ENCODE measurements around the gene TLX1.
"Not testable (repeated sequence)": the region's sequence is repeated elsewhere in the genome, so short reads cannot be mapped to it uniquely, and the experiment has no call there.

The TLX1 gene

DNA sequence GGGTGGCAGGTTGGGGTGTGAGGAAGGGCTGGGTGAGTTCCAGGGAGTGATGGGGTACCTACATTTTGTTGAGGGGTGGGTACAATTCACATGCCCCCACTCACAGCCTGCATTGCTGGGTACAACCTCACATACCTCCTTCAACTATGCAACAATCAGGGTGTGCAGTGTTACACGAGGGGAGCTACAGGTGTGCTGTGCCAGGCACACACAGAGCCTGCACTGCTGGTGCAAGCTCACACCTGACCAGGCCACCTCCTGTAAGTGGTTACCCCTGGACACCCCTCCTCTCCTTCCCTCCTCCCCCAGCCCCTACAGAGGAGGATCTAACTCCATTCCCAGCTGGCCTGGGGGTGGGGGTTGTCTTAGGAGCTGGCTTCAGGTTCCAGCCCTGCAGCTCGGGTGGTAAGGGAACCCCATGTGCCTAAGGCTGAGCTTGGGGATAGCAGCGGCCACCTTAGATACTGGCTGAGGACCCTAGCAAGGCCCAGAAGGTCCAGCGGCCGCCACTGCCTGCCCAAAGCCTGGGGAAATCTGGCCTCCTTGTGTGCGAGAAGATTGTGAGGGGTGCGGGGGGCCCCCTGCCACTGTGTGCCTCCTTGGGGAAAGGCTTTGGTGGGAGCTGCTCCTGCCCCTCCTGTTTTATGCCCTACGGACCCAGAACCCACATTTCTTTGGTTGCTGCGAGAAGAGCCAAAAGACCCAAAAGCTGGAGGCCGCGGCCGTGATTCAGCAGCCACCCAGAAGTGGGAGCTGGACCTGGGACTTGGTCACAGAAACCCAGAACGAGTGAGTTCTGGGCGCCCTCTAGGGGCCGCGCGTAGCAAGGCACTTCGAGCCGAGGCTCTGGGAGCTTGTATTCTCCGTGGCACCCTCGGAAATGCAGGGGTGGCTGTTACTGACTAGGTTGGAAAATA lies 10.8 kb downstream of the TLX1 start:
- H3K27me3 Mint-ChIP-seq: peaks cover 92 to 99% of the 10 kb centered on the region in 2 donors
- H3K36me3 Mint-ChIP-seq (ENCODE audit: insufficient read depth): peaks cover 10% of the 10 kb centered on the region
- ATAC-seq (replicated peaks) (peak; percentile 90), DNase-seq (peak; percentile 68 to 80 (median 78))
- H3K9me3 Mint-ChIP-seq: no peaks in the 10 kb centered on the region
- H3K27ac Mint-ChIP-seq: no peak overlapping the region
- H3K4me1 Mint-ChIP-seq (ENCODE audit: low read depth in 2 of 2): peaks cover 10 to 20% of the 10 kb centered on the region in 2 donors
- H3K4me3 Mint-ChIP-seq: peak overlapping the region in 1 of 2 donors; percentile 22

DNA sequence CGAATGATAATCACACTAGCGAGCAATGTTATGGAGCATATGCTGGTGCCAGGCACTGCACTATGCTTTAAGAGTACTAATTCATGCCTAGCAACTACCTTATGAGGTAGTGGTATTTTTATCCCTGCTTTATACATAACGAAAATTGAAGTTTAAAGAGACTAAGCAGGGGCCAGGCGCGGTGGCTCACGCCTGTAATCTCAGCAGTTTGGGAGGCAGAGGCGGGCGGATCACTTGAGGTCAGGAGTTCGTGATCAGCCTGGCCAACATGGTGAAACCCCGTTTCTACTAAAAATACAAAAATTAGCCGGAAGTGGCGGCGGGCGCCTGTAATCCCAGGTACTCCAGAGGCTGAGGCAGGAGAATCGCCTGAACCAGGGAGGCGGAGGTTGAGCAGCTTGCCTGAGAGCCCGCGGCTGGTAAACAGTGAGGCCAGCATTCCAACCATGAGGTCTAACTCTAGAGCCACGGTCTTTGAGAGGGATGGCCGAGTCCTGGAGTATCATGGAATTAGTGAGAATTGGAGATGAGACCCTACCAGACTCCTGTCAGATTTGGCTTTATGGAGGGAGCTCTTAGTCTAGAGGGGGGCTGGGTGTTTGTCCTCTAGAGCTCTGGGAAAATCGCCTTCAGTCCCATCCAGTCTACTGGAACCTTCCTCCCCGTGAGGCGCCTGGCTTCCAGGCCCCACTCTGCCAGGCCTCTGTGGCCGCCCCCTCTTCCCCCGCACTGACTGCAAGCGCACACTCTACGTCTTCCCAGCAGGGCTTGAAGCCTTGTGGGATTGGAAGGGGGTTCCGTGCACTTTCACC lies 11.6 kb downstream of the TLX1 start:
- DNase-seq (no peak), ATAC-seq (replicated peaks) (peak; percentile 3)
- H3K9me3 Mint-ChIP-seq: no peaks in the 10 kb centered on the region
- peak overlapping the region in 1 of 2 donors; percentile 22 for H3K4me3 Mint-ChIP-seq
- peaks cover 92 to 99% of the 10 kb centered on the region in 2 donors for H3K27me3 Mint-ChIP-seq
- peaks cover 10 to 20% of the 10 kb centered on the region in 2 donors for H3K4me1 Mint-ChIP-seq (ENCODE audit: low read depth in 2 of 2)
- no peak overlapping the region for H3K27ac Mint-ChIP-seq
- peaks cover 2% of the 10 kb centered on the region for H3K36me3 Mint-ChIP-seq (ENCODE audit: insufficient read depth)

DNA sequence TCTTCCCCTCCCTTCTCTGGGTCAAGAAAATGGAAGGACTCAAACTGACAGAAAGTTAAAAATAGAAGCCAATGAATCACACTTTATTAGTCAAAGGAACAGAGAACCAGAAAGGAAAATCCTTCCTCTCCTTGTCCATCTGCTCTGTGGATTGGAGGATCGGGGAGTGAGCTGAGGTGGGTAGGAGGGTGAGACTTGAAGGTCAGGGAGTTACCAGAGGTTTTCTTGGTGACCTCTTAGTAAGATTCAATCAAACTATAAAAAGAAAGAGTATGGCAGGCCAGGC lies 12.2 kb downstream of the TLX1 start:
- Mint-ChIP-seq H3K36me3 (ENCODE audit: insufficient read depth) (peaks cover 2% of the 10 kb centered on the region), H3K4me1 (ENCODE audit: low read depth in 2 of 2) (peaks cover 8 to 17% of the 10 kb centered on the region in 2 donors), H3K4me3 (no peak overlapping the region), H3K27me3 (peaks cover 92 to 99% of the 10 kb centered on the region in 2 donors), H3K9me3 (no peaks in the 10 kb centered on the region), H3K27ac (no peak overlapping the region)
- DNase-seq (no peak), ATAC-seq (replicated peaks) (no peak)

DNA sequence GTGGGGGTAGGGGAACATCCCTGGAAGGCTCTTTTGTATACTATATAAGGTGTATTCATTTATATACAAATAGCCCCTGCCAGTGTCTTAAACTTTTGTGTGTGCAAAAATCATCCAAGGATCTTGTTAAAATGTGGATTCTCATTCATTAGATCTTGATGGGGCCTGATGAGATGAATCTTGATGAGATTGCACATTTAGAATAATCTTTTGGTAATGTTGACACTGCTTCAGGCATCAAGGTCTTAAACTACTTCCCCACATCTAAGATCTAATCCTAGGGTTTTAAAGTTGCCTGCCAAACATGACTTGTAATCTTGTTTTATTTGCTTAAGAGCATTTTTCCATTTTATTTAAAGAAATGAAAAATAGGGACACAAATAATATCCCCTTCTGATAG lies 13.0 kb downstream of the TLX1 start:
- H3K27me3 Mint-ChIP-seq: peaks cover 90 to 99% of the 10 kb centered on the region in 2 donors
- no peak overlapping the region for H3K27ac Mint-ChIP-seq
- H3K36me3 Mint-ChIP-seq (ENCODE audit: insufficient read depth): peaks cover 2% of the 10 kb centered on the region
- DNase-seq (no peak), ATAC-seq (replicated peaks) (no peak)
- no peaks in the 10 kb centered on the region for H3K9me3 Mint-ChIP-seq
- peaks cover 6 to 12% of the 10 kb centered on the region in 2 donors for H3K4me1 Mint-ChIP-seq (ENCODE audit: low read depth in 2 of 2)
- no peak overlapping the region for H3K4me3 Mint-ChIP-seq

DNA sequence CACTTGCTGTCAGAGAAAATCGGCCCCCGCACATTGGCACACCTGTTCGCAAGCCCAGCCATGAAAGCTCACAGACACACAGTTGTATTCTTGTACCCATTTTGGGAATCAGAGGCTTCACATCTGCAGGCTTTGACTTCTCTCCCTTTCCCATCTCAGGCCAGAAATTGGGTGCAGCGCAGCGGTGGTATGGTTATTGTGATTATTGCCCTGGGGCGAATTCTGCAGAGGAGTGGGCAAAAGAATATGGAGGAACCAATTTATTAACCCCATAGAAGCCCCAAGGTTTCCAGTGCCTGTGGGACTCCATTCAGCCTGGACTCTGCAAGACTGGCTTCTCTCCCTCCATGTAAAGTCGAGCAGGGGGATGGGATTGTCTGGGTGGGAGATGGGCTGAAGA lies 14.0 kb downstream of the TLX1 start:
- Mint-ChIP-seq H3K27ac (no peak overlapping the region), H3K9me3 (no peaks in the 10 kb centered on the region), H3K4me3 (no peak overlapping the region), H3K4me1 (ENCODE audit: low read depth in 2 of 2) (peaks cover 6 to 8% of the 10 kb centered on the region in 2 donors), H3K27me3 (peaks cover 92 to 100% of the 10 kb centered on the region in 2 donors), H3K36me3 (ENCODE audit: insufficient read depth) (peaks cover 2% of the 10 kb centered on the region)
- ATAC-seq (replicated peaks): no peak
- no peak for DNase-seq

DNA sequence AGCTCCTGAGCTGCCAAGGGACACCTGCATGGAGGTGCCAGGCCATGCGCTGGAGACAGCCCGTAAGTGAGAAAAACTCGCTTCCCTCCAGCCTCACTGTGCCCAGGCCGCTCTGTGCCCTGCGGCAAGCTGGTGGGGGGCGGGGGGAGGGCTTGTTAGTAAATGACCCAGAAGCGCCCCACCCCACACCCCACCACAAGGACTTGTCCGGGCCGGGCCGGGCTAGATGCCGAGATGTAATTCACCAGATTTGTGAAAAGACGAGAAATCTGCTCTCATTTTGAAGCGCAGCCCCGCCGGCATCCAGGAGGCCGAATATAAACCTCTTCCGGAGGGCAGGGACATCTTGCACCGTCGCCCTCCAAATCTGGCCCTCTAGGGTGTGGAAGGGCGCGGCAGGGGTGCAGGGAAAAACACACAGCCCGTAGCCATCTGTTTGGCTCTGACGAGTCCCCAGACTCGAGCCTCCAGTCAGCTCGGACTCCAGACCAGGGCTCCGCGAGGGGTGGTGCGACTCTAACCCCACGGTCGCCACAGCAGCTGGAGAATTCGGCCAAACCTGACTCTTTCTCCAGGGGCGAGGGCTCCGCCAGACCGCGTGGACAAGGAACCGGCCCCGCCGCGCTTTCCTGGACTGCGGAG lies 14.8 kb downstream of the TLX1 start:
- peaks cover 94 to 100% of the 10 kb centered on the region in 2 donors for H3K27me3 Mint-ChIP-seq
- ATAC-seq (replicated peaks): no peak
- H3K4me3 Mint-ChIP-seq: no peak overlapping the region

DNA sequence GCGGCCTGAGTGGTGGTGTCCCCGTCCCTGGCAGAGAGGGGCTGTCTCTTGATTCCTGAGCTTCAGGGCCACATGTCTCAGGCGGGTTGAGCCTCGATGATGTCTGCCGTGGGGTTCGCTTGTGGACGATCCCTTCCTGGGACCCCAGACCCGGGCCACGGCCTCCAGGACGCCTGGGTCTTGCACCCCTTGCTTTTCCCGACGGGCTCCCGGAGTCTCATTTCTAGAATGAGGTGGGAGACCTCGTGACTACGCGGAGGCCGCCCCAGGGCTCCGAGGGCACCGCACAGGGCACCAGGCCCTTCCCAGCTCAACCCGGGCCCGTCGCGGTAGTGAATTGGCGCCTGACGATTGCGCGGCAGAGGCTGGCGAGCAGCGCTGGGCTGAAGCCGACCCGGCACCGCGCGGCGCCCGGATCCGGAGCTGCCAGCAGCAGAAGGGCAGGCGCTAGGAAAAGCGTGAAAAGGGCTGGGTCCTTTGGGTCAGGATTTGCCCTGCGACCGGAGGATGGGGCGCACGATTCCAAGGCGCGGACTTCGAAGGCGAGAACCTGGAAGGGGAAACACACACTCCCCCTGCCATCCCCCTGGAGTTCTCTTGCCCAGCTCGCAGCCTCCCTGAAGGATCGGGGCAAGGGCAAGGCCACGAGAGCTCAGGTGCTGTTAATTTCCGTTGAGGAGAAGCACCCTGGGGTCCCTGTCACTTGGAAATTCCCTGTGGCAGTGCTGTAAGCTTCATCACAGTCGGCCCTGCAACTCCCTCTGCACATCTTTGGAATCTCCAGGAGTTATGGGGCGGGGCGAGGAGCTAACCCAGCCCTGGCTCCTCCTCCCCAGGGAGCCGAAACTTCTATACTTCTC lies 15.5 kb downstream of the TLX1 start:
- ATAC-seq (replicated peaks) (peak; percentile 22), DNase-seq (no peak)
- Mint-ChIP-seq H3K9me3 (no peaks in the 10 kb centered on the region), H3K27ac (no peak overlapping the region), H3K4me3 (no peak overlapping the region), H3K27me3 (peaks cover 93 to 100% of the 10 kb centered on the region in 2 donors), H3K36me3 (ENCODE audit: insufficient read depth) (peaks cover 2% of the 10 kb centered on the region), H3K4me1 (ENCODE audit: low read depth in 2 of 2) (peaks cover 6% of the 10 kb centered on the region in 2 donors)

More for the DNA sequence above, 14.8 kb downstream of the TLX1 start:
- Mint-ChIP-seq H3K9me3 (no peaks in the 10 kb centered on the region), H3K27ac (no peak overlapping the region), H3K4me1 (ENCODE audit: low read depth in 2 of 2) (peaks cover 6% of the 10 kb centered on the region in 2 donors), H3K36me3 (ENCODE audit: insufficient read depth) (peaks cover 2% of the 10 kb centered on the region)
- DNase-seq: no peak

DNA sequence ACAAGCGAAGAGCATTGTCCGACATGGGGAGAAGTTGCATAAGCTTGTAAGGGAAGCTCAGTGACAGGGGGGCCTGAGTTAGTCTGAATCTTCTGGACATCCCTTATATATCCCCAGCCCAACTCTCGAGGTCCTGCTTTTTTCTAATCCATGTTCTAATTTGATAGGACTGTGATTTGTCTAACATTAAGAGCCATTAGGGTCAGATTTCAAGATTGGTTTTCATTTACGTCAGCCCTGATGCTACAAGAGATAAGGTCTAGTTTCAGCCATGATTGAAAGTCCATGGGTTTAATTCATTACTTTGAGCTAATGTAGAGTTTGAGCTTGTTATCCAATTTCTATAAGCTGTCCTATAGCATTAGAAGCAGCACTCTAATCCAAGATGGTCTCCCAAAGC lies 20.3 kb downstream of the TLX1 start:
- H3K4me3 Mint-ChIP-seq: no peak overlapping the region

DNA sequence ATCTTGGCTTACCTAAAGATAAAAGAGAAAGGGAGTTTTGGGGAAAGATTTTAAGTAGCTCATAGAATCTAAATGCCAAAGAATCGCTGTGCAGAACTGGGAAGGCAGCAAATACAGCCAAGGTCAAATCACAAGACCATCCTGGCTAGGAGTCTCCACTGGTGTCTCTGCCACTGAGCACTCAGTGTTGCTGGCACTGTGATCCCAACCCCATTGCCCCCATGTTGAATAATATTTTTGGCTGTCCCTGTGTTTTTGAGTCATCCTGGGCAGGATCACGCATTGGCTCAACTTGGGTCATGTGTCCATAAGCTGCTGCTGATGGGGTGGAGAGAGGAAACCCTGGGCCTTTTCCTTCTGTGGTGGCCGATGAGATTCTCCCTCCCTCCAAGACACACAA lies 21.2 kb downstream of the TLX1 start:
- Mint-ChIP-seq H3K27ac (no peak overlapping the region), H3K9me3 (no peaks in the 10 kb centered on the region), H3K4me1 (ENCODE audit: low read depth in 2 of 2) (no peaks in the 10 kb centered on the region), H3K36me3 (ENCODE audit: insufficient read depth) (no peaks in the 10 kb centered on the region), H3K27me3 (peaks cover 65 to 97% of the 10 kb centered on the region in 2 donors), H3K4me3 (no peak overlapping the region)
- DNase-seq (no peak), ATAC-seq (replicated peaks) (no peak)

More for the DNA sequence above, 20.3 kb downstream of the TLX1 start:
- no peak overlapping the region for H3K27ac Mint-ChIP-seq
- no peaks in the 10 kb centered on the region for H3K4me1 Mint-ChIP-seq (ENCODE audit: low read depth in 2 of 2)
- no peaks in the 10 kb centered on the region for H3K36me3 Mint-ChIP-seq (ENCODE audit: insufficient read depth)
- ATAC-seq (replicated peaks) (no peak), DNase-seq (no peak)
- H3K9me3 Mint-ChIP-seq: no peaks in the 10 kb centered on the region
- H3K27me3 Mint-ChIP-seq: peaks cover 70 to 97% of the 10 kb centered on the region in 2 donors

DNA sequence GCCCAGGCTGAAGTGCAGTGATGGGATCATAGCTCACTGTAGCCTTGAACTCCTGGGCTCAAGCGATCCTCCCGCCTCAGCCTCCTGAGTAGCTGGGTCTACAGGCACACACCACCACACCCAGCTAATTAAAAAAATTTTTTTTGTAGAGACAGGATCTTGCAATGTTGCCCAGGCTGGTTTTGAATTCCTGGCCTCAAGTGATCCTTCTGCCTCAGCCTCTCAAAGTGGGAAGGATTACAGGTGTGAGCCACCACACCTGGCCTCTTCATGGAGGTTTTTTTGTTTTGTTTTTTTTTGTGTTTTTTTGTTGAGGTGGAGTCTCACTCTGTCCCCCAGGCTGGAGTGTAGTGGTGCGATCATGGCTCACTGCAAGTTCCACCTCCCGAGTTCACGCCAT lies 23.4 kb downstream of the TLX1 start:
- DNase-seq; H3K4me1 Mint-ChIP-seq (ENCODE audit: low read depth in 2 of 2); H3K27ac Mint-ChIP-seq; H3K9me3 Mint-ChIP-seq; H3K4me3 Mint-ChIP-seq; H3K36me3 Mint-ChIP-seq (ENCODE audit: insufficient read depth); ATAC-seq (replicated peaks): not testable (repeated sequence)
- H3K27me3 Mint-ChIP-seq: peaks cover 67 to 97% of the 10 kb centered on the region in 2 donors

DNA sequence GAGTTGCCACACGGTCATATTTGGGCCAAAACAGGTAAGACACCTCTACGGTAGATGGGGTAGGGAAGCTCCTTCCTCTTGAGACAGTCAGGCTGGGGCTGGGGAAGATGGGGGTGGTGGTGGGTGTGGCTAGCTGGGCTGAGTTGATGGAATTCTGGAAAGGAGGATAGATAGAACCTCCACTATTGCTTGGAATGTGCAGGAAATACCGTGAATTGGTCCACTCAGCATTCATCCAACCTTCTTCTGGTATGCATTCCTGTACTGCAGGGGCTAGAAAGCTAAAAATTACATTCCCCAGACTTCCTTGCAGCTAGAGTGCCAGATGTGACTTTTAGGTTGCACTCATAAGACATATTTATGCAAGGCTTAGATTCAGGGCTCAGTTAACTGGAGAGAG lies 24.8 kb downstream of the TLX1 start:
- DNase-seq (no peak), ATAC-seq (replicated peaks) (no peak)
- H3K4me1 Mint-ChIP-seq (ENCODE audit: low read depth in 2 of 2): no peaks in the 10 kb centered on the region
- H3K9me3 Mint-ChIP-seq: no peaks in the 10 kb centered on the region
- H3K27me3 Mint-ChIP-seq: peaks cover 66 to 97% of the 10 kb centered on the region in 2 donors
- no peak overlapping the region for H3K4me3 Mint-ChIP-seq
- no peak overlapping the region for H3K27ac Mint-ChIP-seq
- peaks cover 4% of the 10 kb centered on the region for H3K36me3 Mint-ChIP-seq (ENCODE audit: insufficient read depth)

DNA sequence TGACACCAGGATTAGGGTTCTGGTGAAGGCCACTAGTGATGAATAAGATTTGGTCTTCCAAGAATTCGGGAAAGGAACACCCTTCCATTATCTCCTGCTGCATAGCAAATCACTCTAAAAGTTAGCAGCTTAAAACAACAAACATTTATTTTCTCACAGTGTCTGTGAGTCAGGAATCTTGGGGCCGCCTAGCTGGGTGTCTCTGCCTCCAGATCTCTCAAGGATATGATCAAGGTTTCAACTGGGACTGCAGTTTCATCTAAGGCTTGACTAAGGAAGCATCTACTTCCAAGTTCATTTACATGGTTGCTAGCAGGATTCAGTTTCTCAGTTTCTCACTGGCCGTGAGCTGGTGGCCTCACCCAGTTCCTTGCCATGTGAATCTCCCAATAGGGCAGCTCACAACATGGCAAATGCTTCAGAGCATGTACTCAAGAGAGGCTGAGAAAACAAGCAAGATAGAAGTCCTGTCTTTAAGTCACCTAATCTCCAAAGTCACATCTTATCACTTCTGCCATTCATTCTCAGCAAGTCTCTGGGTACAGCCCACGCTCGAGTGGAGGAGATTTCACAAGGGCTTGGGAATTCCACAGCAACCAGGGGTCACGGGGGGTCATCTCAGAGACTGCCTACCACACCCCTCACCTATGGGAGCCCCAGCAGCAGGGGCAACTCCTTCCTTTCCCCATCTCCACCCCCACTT lies 26.8 kb downstream of the TLX1 start:
- H3K27ac Mint-ChIP-seq: no peak overlapping the region
- peaks cover 65 to 97% of the 10 kb centered on the region in 2 donors for H3K27me3 Mint-ChIP-seq
- no peaks in the 10 kb centered on the region for H3K9me3 Mint-ChIP-seq
- no peak overlapping the region for H3K4me3 Mint-ChIP-seq
- H3K36me3 Mint-ChIP-seq (ENCODE audit: insufficient read depth): peaks cover 10% of the 10 kb centered on the region
- ATAC-seq (replicated peaks): no peak
- H3K4me1 Mint-ChIP-seq (ENCODE audit: low read depth in 2 of 2): peaks cover 10 to 12% of the 10 kb centered on the region in 2 donors
- DNase-seq: no peak

All from effector memory CD8-positive, alpha-beta T cell (primary cell).